GM12874 (cell line): Measurements from ENCODE around the gene KCNQ5.

Source experiments
- CTCF ChIP-seq: IDR thresholded peaks from 2 replicates; pipeline ENCODE4 v1.5.1; 2011; ENCODE audit warnings: low read depth, mild to moderate bottlenecking, control low read depth, low read length, moderate library complexity; ENCODE audit not compliant: insufficient read depth

KCNQ5 gene

GRCh38 chr6:72809746-72810379 lies 188.0 kb downstream of the KCNQ5 start:
- no peak for TF ChIP-seq CTCF

- no peak for TF ChIP-seq CTCF
These were observed 188.9 kb downstream of the KCNQ5 start for GRCh38 chr6:72810571-72811280.

- TF ChIP-seq CTCF: no peak
These were observed 190.1 kb downstream of the KCNQ5 start for GRCh38 chr6:72811971-72812421.

GRCh38 chr6:72813807-72814596 lies 192.1 kb downstream of the KCNQ5 start:
- no peak for TF ChIP-seq CTCF

GRCh38 chr6:72816022-72816421 lies 194.2 kb downstream of the KCNQ5 start:
- no peak for TF ChIP-seq CTCF

GRCh38 chr6:72817208-72817607 lies 195.3 kb downstream of the KCNQ5 start:
- no peak for TF ChIP-seq CTCF

- no peak for TF ChIP-seq CTCF
These were observed 197.7 kb downstream of the KCNQ5 start for GRCh38 chr6:72819609-72820008.
